ENCODE results near the gene LRIT2.

Gene LRIT2

DNA sequence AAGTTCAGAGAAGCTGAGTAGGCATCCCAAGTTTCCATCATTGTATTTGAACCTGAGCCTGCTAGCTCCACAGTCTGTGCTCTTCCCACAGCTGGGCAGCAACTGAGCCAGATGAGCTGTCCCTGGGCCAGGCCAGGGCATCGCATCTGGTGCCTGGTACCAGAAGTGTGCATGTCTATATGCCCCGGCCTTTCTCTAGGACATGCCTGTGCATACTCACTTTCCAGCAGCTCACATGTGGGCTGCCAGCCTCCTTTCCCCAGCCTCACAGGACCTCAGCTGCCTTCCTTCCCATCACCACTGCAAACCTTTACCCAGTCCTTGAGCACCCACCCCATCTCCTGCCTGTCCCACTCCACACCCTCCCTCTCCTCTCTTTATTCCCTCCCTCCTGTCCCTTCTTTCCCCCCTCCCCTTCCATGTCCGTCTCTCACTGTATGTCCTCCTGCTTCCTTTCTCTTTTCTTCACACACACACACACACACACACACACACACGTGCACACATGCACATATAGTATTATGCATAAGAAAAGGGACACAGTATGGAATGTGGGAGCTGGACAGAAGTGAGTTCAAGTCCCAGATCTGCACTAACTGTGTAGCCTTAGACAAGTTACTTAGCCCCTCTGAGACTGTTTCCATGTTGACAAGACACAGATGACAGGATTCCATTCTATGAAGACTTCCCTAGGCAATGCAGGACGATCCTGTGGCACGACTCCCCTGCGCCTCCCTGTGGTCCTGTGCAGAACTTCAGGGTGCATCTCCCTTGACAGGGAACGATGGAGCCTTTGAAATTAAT is 20.1 kb downstream of the LRIT2 start:
- peak; percentile 77 for DNase-seq (ENCODE audit: low spot score)

DNA sequence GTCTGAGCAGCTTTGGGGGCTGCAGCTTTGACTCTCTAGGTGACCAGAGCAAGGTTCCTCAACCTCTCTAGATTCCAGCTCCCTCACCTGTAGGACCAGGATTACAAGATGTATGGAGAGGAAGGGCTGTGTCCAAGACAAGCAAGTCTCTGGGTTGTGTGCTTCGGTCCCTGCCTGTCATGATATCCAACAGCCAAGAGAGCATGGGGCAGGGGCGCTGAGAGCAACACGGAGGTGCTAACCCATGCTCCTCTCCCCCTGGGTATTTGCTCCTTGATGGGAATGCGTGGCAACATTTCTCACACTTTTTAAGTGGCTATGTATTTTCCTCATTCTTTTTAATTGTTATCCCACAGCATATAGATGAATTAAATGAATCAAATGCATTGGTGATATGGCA is 20.7 kb downstream of the LRIT2 start:
- DNase-seq (ENCODE audit: low spot score), result no peak

DNA sequence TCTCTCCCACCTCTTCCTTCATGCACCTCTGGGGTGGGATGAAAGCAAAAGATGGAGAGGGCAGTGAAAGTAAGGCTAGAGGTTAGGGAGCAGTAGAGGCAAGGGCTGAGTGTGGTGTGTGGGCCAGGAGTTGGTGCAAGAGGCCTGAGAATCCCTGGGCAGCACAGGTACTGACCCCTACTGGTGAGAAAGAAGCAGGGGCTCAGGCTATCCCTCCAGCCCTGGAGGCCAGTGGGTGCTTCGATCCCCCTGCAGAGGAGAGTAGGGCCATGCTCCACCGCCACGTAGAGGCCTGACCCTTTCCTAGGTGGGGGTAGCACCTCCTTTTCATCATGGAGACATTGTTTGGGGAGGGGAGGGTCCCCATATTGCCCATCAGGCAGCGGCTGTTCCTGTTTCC is 21.2 kb downstream of the LRIT2 start:
- DNase-seq (ENCODE audit: low spot score), result no peak

DNA sequence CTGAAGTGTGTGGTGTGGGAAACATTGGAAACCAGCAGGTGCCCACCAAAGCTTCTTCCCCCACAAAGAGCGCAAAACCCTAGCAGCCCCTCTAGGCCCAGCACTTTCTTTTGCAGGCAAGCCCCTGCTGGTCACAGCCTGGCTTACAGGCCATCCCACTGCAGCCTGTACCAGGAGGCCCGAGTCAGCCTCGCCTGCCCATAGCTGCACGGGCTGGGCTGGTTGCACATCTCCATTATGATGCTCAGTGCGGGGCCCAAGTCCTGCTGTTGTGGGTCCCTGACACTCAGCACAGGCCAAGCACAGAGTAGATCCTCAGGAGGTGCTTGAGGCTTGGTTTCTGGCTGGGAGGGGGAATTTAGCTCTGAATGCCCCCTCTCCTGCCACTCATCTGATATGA is 23.0 kb downstream of the LRIT2 start:
- DNase-seq (ENCODE audit: low spot score), result no peak

DNA sequence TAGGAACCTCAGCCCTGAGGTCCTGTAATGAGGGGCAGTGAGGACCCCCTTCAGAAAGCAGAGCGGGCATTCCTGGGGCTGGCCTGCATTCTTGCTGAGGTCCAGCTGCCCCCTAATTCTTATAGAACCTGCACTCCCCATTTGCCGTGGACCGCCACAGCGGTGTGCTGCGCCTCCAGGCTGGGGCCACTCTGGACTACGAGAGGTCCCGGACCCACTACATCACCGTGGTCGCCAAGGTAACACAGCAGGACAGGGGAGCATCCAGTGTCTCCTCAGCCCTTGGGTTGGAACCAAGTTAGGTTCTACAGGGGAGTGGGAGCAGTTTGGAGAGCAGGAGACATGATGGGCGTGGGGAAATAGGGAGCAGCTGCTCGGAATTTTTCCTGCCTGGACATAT is 23.7 kb downstream of the LRIT2 start:
- DNase-seq (ENCODE audit: low spot score), result no peak

DNA sequence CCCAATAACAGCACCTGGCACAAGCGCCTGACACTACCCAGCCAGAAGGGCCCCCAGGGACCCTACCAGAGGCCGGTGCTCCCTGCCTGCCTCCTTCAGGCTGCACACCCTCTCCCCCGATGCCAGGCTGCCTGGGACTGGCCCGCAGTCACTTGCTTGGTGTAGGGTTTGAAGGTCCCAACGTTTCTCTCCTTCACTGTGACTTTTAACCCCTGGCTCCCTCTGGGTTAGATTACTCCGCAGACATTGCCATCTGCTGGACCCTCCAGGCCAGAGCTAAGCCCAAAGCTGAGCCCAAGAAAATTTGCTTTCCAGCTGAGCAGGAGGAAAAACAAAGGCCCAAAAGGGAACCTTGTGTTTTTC is 24.1 kb downstream of the LRIT2 start:
- DNase-seq (ENCODE audit: low spot score), result no peak

DNA sequence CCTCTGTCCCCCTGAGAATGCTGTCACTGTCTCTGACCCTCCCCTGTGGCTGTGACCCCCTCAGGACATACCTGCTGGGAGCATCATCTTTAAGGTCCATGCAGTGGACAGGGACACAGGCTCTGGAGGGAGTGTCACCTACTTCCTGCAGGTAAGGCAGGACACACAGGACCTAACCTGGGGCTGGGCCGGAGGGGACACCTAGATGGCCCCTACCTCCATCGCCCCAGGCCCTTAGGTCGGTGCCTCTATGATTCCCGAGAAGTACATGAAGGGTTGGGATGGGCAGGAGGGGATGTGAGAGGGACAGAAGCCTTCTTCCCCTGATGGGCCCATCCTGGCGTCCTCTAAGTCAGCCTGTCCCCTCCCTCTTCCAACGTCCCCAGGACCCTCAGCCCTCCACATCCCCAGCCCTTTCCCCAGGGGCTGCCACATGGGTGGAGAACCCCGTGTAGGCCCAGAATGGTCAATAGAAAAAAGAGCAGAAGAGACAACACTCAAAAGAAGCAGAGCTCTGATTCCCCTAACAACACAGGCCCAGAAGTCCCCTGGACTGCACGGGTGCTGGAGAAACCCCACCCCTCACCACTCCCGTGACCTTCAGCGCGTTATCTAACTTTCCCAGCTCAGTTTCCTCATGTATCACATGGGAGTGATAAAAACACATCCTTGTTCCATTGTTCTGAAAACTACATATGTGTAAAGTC is 24.7 kb downstream of the LRIT2 start:
- no peak for DNase-seq (ENCODE audit: low spot score)

DNA sequence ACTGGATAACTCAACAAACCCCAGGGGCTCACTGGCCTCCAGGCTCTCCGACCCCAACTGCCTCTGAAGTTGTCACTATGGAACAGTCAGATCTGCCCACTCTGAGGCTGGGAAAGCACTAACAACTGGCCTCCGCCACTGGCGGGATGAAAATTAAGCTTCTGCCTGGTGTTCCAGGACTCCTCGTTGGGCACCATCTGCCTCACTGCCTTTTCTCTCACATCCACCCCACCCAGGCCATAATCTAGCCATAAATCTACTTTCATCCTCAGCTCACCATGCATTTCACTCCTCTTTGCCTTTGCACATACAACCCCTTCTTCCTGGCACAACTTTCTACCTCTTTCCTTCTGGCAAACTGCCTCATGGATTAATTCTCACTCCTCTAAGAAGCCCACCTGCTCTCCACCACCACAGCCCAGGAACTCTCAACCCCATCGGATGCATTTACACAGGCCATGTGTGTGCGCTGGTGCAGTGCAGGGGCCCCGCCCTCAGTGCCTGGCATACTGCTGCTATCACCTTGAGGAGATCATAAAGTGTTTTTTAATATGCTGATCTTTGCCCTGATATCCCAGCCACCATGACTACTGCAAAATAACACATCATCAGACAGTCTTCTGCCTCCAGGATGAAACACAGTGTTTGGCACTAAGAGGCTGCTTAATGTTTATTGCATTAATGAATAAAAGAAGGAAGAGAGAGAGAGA is 27.0 kb downstream of the LRIT2 start:
- DNase-seq (ENCODE audit: low spot score), result no peak

DNA sequence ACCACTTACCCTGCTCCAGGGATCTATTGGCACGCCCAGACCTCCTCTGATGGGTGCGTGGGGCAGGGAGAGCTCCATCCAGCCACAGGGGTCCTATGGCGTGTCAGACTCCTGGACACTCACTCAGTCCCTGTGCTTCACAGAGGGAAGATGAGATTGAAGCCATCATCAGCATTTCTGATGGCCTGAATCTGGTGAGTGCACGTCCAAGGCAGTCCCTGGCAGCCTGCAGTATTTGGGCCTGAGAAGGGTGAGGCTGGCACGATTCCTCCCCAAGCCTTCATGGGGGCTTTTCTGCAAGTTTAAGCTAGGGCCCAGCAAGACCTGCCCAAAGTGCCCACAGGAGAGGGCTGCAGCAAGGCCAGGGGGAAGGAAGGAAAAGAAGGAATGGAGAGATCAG is 27.7 kb downstream of the LRIT2 start:
- DNase-seq (ENCODE audit: low spot score), result no peak

DNA sequence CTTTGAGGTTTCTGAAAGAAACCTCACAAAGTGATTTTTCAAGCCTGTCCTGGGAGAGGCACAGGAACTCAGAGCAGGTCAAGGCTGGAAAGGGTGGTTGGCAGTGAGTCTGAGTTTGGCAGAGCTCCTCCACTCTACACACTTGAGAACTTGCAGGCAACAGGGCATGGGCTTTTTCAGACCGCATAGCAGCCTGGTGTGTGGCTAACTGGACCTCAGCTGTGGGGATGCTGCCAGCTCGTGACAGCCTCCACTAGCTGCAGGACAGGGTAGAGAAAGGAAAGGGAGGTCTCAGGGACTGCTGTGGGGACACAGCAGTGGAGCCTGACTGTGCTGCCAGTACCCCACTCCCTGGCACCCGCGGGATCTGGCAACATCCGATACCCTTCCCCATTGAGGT is 28.4 kb downstream of the LRIT2 start:
- no peak for DNase-seq (ENCODE audit: low spot score)

DNA sequence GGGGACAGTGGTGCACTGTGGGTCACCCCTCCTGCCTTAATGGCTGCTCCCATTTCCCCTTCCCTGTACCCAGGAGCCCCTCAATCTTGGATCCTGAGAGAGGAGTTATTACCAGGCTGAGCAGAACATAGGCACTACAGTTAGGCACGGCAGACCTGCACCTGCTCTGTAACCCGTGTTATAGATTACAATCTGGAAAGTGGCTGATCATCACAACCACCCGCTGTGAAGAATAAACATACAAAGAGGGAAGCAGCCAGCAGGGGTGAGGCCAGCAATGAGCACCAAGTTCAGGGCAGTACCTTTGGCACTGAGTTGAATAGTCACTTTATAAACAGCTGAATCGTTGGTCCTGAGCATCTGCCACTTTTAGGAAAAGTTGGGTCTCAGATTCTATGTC is 29.3 kb downstream of the LRIT2 start:
- DNase-seq (ENCODE audit: low spot score), result no peak

DNA sequence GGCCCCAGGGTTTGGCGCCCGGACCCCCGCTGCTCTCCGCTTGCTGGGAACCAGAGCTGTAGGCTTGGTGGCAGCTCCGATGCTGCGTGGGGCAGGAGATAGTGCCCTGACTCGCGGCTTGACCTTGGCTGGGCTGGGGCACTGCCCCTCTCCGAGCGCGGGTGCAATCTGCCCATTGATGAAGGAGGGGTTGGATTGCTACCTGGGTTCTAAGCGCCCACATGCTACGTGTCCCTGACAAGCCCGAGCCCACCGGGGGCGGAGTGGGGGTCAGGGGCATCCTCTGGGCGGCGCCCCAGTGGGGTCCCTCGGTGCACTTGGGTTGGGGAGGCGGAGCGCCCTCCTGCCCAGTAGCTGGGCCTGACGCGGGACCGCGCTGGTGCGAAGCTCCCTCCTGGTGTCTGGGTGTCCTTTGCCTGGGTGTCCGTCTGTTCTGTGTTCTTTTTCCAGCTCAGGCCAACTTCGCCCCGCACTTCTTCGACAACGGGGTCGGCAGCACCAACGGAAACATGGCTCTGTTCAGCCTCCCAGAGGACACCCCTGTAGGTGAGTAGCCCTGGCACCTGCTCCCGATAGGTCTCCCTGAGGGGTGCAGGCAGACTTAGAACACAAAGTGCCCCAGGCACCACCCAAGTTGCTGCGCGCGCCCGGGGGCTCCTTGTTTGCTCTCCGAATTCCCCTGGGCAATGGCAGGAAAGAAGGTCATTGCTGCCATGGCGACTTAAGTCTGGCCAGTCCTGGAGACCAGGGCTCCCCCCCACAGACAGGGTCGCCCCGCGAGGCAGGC is 30.1 kb downstream of the LRIT2 start:
- no peak for DNase-seq (ENCODE audit: low spot score)

DNA sequence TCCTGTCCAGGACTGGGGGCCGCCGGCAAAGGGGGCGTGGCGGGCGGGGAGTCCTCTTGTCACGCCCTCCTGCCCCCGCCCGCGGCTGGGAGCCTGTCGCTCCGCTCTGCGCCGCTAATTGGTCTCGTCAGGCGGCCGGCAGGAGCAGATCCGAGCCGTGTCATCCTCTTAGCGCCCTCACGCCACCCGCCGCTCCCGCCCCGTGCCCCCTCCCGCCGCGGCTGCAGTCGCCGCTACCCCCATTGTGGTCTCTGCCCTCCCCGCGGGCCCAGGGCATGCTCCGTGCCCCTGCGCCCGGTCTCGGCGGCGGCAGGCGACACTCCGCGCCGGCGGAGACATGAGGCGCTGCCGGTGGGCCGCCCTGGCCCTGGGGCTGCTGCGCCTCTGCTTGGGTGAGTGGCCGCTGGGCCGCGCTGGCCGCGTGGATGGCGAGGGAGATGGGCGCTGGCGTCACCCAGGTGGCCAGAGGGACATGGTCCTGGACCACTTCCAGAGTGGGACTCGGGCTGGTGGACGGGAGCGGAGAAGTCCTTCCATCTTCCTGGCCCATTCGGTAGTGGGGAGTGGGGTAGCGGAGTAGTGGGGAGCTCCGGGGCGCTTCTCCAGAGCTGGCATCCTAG is 30.8 kb downstream of the LRIT2 start, which contains the start of gene CDHR1:
Gene CDHR1, plus strand, starts transcription at position 114 of the 620 bp plus-strand sequence. Its CDS starts 224 bp downstream, at position 338.
- DNase-seq (ENCODE audit: low spot score), result peak; percentile 26

DNA sequence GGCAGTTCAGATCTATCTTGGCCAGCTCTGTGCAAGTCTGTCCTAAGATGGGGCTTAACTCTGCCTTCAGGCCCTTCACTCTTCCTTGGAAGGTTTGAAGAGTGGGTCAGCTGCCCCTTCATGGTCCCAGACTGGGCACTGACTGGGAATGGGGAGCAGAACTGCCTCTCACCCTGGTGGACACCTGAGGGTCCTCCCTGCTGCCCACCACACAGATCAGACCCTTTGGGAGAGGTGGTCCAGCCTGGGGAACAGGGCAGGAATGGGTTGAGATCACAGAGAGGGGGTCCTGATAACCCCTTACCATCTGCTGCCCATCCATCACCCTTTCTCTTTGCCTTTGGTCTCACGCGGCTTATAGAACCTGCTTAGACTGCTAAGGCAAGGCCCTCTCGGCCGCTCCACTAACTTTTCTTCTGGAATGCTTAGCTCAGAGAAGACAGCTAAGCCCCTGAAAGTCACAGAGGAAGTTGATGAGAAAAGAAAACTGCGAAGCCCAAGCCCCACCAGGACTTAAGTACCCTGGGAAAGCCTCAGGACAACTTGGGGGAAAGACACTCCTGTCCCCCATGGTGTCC is 31.4 kb downstream of the LRIT2 start:
- no peak for DNase-seq (ENCODE audit: low spot score)

DNA sequence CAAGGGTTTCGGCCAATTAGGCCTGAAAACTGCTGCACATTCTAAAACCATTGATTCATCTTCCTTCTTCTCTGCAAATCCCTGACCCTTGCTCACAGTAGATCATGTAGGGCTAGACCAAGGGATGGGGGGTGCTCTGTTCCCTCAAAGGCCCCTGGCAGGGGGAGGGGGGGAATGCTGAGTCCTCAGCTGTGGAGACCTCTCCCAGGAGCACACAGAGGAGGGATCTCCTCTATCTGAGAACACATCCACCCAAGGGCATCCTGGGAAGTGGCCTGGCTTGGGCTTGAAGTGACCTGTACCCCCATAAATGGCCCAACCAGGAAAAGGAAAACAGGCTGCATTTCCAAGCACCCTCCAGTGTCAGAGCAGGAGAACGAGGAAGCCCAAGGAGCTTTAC is 32.0 kb downstream of the LRIT2 start:
- DNase-seq (ENCODE audit: low spot score), result no peak

DNA sequence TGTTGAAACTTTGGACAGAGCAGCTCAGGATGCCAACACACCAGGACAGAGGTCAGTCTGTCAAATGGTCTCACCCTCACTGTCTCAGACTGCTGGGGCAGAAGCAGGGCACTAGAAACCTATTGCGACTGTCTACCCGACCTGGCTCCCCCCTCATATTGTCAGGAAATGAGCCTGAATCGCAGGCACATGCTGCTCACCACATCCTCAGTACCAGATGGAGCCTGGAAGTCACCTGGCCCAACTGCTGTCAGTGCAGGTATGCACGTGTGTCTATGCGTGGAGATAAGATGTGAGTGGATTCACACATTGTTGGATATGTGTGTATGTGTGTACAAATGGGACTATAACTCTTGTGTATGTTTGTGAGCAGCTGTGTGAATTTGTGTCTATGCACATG is 34.2 kb downstream of the LRIT2 start:
- DNase-seq (ENCODE audit: low spot score), result no peak

DNA sequence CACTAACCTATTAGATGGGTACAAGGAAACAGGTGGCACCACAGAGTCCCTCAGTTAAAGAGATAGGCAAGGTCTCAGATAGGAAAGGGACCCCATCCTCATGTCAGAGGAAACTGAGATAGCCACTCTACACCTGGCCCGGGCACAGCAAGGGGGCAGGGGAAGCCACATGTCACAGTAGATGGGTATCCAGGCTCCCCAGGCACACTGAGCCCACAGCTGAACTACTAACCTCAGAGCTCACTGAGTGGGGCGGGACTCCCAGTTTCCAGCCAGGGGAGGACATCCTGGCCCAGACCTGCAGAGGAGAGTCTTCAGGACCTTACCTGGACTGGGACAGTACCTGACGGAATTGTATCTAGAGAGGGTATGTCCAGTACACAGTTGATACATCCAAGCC is 34.7 kb downstream of the LRIT2 start:
- DNase-seq (ENCODE audit: low spot score), result no peak

DNA sequence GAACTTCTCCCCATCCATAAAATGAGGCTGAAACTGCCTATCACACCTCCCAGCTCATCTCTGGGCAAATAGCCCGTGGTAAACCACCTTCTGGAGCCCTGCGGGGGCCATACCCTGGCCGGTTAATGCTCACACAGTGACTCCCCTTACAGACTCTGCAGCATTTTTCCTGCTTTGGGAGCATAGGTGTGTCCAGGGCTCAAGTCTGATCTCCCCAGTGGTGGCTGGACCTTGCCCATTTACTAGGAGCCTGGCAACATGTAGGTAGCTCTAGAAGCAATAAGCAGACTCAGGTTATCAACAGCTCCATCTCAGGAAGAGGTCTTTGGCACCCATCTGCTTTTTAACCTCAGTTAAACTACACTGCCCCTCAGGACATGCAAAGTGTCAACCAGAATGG is 36.5 kb downstream of the LRIT2 start:
- no peak for DNase-seq (ENCODE audit: low spot score)

DNA sequence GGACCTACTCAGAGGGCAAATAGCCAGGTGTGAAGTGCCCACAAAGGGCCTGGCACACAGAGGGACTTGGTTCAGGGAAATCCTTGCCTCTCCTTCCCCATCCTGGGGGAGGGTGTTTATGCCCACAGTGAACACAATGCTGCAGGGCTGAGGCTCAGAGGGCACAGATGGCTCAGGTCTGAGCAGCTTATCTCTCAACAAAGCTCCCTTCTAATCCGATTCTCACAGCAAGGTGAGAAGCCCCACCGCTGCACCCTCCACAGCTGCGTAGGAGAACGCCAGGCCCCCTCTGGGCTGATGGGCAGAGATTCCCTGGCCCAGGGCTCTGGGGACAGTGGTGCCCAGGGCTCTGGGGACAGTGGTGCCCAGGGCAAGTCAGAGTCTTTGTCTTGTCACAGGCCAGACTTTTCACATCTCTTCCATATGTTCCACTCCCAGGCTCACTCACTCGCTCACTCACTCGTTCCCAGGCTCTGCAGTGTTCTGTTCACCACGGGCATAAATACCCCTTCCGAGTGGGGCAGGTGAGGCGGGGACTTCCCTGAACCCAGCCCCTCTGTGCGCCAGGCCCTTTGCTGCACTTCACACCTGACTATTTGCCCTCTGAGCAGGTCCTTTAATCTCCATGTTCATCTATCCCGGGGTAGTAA is 39.7 kb downstream of the LRIT2 start:
- DNase-seq (ENCODE audit: low spot score), result no peak

DNA sequence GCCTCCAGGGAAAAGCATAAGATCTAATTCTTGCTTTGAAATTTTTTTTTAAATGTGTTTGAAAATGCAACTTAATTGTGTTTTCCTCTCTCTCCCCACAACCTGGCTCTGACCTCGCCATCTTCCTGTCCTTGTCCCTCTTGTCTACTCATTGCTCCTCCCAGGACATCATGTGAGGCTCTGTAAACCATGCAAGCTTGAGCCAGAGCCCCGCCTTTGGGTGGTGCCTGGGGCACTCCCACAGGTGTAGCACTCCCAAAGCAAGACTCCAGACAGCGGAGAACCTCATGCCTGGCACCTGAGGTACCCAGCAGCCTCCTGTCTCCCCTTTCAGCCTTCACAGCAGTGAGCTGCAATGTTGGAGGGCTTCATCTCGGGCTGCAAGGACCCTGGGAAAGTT is 40.8 kb downstream of the LRIT2 start:
- no peak for DNase-seq (ENCODE audit: low spot score)

DNA sequence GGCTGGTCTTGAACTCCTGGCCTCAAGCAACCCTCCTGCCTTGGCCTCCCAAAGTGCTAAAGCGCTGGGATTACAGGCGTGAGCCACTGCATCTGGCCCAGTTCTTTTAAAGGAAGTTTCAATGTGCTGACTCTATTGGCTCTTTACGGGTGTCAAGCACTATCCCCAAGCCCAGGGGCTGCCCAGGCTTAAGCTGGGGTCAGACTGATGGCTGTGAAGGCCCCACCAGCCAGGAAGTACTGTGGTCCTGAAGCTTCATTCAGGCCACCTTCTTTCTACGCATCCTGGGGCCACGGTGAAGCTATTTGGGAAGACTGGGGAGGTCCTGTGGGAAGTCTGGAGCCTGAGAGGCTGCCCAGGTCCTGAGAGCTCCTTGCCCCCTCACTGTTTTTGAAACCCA is 43.7 kb downstream of the LRIT2 start:
- no peak for DNase-seq (ENCODE audit: low spot score)

All from pons (tissue), 1 donor.